NCI-H446 (cell line): ENCODE results near the gene F7.

Experiments
- DNase-seq, 2 experiments: peaks; one replicate each; lab custom pipeline; 2025; lab: John Stamatoyannopoulos, UW

F7 gene

GRCh38 chr13:113138792-113139551, 33.4 kb downstream of the F7 start:
- DNase-seq: no peak

GRCh38 chr13:113139577-113139976, 34.0 kb downstream of the F7 start:
- no peak for DNase-seq

- DNase-seq: no peak
Observed at GRCh38 chr13:113140677-113141600, 35.3 kb downstream of the F7 start.

DNA sequence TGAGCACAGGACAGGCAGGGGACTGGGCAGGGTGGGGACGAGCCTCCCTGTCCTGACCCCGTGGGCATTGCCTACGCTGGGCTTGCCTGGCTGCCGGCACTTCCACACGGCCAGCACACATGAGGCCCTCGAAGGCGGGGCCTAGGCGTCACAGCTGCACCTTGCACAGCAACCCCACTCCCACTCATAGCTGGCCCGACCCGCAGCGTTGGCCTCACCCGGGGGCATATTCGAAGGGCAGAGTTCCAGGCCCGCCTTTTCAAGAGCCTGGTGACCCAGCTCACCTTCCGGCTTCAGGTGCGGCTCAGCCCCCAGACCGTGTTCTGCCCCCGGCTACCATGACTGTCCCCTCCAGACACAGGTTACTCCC, 36.0 kb downstream of the F7 start:
- no peak for DNase-seq

GRCh38 chr13:113142876-113143275, 37.3 kb downstream of the F7 start:
- DNase-seq: no peak

- DNase-seq: no peak
Observed at GRCh38 chr13:113143466-113144254, 38.1 kb downstream of the F7 start.

GRCh38 chr13:113144255-113144629, 38.7 kb downstream of the F7 start:
- DNase-seq: no peak

- no peak for DNase-seq
Observed at GRCh38 chr13:113145496-113145895, 39.9 kb downstream of the F7 start.

- no peak for DNase-seq
Observed at GRCh38 chr13:113145911-113146598, 40.5 kb downstream of the F7 start.

- DNase-seq: no peak
Observed at GRCh38 chr13:113146750-113147149, 41.2 kb downstream of the F7 start.

DNA sequence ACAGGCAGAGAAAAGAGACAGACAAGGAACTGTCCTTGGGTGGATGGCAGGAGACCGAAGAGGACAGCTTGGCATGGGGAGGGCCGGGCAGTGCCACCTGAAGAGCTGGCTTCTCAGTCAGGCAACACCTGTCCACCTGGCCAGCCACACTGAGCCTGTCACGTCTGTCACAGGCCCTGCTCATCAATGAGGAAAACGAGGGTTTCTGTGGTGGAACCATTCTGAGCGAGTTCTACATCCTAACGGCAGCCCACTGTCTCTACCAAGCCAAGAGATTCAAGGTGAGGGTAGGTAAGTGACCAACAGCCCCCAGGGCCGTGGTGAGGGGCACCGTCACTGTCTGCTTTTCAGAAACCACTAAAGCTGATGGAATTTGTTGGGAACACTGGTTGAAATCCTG, 41.6 kb downstream of the F7 start:
- no peak for DNase-seq

DNA sequence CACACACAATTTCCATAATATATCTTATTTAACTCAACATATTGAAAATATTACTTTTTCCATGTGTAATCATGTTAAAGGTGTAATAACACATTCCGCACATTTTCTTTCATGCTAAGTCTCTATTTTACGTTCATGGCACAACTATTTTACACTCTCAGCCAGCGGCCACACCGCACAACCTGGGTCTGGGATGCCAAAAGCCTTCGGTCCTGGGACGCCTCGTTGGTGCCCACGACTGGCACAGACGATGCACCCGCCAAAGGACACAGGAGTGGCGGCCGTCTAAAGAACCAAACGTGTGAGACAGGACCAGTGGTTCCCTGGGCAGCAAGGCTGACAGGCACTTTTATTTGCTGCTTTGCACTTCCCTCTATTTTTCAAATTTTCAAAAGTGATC, 42.8 kb downstream of the F7 start:
- no peak for DNase-seq

- DNase-seq: no peak
Observed at GRCh38 chr13:113148940-113149503, 43.4 kb downstream of the F7 start.

DNA sequence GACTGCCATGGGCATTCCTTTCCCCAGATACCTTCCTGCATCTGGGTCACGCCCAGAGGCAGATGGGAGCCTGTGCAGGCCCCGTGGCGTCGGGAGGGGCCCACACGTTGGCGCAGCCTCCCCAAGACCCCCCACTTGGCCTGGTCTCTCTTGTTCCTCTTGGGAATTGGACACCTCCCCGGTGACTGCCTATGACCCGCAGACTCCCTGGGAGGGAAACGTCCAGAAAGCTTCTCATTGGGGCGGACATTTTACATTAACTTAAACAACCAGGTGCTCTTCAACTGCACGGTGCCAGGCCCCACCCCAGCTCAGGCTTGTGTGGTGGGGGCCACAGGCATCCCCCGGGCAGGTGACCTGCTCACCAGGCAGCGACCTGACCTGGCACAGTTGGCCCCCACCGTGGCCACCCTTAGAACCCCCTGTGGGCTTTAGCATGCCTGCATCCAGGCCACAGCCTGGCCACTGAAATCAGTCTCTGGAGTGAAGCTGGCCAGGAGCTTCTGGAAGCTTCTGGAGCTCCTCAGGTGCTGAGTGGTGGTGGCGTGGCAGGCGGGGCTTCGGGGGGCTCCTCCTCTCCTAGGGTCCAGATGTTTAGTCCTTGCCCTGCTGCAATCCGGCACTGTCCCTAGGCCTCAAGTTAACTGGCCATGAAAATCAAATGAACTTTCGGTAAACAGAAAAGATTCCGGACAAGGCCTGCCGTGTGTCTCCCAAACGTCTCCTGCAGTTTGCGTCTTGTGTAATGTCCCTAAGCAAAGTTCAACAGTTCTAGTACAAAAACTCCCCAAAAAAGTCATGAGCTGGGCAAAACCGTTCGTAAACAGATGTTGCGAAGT, 44.3 kb downstream of the F7 start:
- DNase-seq: no peak

DNA sequence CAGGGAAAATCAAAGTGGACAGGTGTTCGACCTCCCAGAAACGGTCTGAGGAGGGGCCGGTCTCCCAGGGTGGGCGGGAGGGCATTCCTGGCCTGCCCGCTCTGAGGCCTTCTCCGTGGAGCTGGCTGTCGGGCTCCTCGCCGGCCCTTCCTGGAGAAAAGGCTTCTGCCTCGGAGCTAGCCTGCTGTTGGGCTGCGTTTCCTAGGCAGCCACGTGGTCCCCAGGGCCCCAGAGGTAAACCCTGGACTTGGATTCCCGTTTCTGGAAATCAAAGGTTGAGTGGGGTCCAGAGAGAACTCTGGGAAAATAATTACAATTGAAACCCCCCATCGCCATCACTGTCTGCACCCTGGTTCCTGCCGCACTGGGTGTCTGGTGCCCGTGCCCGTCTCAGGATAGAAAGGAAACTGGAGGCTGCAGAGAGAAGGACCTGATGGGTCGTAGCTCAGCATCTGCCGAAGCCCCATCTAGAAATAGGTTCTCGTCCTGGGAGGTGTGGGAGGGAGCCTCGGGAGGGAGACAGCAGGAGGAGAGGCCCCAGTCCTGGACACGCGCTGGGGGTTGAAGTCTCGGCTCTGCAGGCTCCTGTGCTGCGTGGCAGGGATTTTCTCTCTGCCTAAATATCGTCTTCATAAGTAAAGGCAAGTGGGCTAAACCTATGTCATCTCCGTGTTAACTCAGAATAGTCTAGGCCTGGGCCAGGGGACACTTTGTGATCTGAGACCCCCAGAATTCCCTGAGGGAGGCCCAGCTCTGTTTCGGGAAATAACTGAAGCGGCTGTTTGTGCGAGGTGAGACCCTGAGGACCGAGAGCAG, 45.2 kb downstream of the F7 start:
- DNase-seq: no peak

DNA sequence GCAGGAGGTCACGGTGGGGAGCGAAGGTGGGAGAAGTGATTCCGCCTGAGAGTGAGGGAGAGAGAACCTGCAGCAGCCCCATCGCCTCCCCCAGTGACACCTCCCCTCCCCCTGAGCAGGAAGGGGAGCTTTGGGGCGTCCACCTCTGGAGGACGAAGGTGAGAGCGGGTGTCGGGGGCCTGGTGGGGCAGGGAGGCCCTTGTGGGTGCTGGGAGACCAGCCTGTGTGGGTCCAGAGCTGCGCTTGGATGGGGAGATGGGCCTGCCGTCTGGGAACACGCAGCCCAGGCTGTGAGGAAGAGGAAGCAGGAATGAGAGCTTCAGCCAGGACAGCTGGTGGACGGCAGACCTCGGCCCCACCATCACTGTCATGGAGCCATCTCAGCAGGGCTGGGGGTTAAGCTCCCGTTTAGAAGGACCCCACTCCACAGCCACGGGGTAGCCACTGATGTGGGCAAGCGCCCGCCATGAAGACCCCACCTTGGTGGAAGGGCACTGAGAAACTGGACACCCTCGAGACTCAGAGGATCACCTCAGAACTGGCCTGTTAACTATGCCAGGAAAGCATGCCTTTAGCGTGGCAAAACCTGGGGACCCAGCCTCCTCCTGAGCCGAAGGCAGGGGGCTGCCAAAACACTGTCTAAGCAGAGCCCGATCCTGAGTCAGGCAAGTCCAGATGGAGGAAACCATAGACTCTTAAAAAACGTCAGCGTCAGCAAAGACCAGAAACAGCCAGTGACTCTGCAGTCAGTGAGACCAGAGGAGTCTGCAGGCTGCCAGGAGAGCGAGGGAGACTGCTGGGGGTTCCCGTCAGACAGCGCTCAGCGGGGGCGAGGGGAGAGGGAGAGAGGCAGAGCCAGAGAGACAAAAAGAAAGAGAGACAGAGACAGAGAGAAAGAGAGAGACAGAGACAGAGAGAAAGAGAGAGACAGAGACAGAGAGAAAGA, 46.4 kb downstream of the F7 start:
- no peak for DNase-seq

DNA sequence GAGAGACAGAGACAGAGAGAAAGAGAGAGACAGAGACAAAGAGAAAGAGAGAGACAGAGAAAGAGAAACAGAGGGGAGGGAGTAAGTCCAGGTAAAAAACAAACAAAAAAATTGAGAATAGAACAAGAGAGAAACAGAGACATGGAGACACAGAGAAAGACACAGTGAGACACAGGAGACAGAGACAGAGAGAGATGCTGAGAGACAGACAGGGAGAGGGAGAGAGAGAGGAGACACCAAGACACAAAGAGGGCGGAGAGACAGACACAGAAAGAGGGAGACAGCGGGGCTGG, 47.0 kb downstream of the F7 start:
- DNase-seq: no peak

GRCh38 chr13:113152984-113153809, 47.6 kb downstream of the F7 start:
- no peak for DNase-seq
